WTC11 (cell line): Measurements from ENCODE around the gene TIMM17B. TPM values are rescaled to one million over a fixed set of nuclear protein-coding genes. Genes with fewer than 3 reads are reported as not detected.

ENCODE experiments used
- ATAC-seq: fragments of 200-7000 bp; cut with Tn5 transposase; 2 replicates; pipeline ENCODE4 v1.10.0; 2021; ENCODE audit warnings: mild to moderate bottlenecking, moderate library complexity
- CTCF ChIA-PET: fragments of 300-600 bp; sonication (Branson Sonifier 250); formaldehyde crosslinking; loops from one replicate; lab custom pipeline; 2021; ENCODE audit warnings: antibody characterized with exemption; lab: Charles Lee
- POLR2A ChIA-PET: fragments of 350-600 bp; sonication (Branson Sonifier 250); formaldehyde crosslinking; loops from one replicate; lab custom pipeline; 2021; ENCODE audit warnings: antibody characterized with exemption; lab: Charles Lee
- DNase-seq: peaks from one replicate; pipeline ENCODE4 v3.0.0; 2021; ENCODE audit warnings: low spot score
- H3K27ac Mint-ChIP-seq: 2 replicates; pipeline ENCODE4 v1.8.0; 2021; ENCODE audit warnings: mixed read lengths
- H3K27me3 Mint-ChIP-seq: 2 replicates; pipeline ENCODE4 v1.8.0; 2021; ENCODE audit warnings: low read depth, mild to moderate bottlenecking, moderate library complexity, mixed read lengths
- H3K36me3 Mint-ChIP-seq: 2 replicates; pipeline ENCODE4 v1.8.0; 2021; ENCODE audit warnings: mixed read lengths
- H3K4me1 Mint-ChIP-seq: 2 replicates; pipeline ENCODE4 v1.8.0; 2022; ENCODE audit warnings: mixed read lengths
- H3K4me3 Mint-ChIP-seq: 2 replicates; pipeline ENCODE4 v1.8.0; 2021; ENCODE audit warnings: mild to moderate bottlenecking, moderate library complexity, mixed read lengths
- H3K9me3 Mint-ChIP-seq: 2 replicates; pipeline ENCODE4 v1.8.0; 2021; ENCODE audit warnings: mixed read lengths
- CDX4 ChIP-seq: fragments of 250-450 bp; sonication (Bioruptor Pico); IDR thresholded peaks from 2 replicates; pipeline ENCODE4 v1.9.0; 2021; ENCODE audit warnings: moderate library complexity, mild to moderate bottlenecking, inconsistent platforms, borderline replicate concordance
- ELF4 ChIP-seq: sonication (generic); formaldehyde crosslinking; IDR thresholded peaks from 2 replicates; pipeline ENCODE4 v1.8.1; 2022; ENCODE audit warnings: low read depth, mild to moderate bottlenecking, moderate library complexity, missing genetic modification reagents
- ERG ChIP-seq: fragments of 250-450 bp; sonication (Bioruptor Pico); IDR thresholded peaks from 2 replicates; pipeline ENCODE4 v1.8.0; 2021; ENCODE audit warnings: mild to moderate bottlenecking
- FOXK1 ChIP-seq: sonication (generic); formaldehyde crosslinking; IDR thresholded peaks from 2 replicates; pipeline ENCODE4 v1.8.0; 2022; ENCODE audit warnings: mild to moderate bottlenecking, moderate library complexity, missing genetic modification reagents
- KAT7 ChIP-seq: sonication (generic); formaldehyde crosslinking; IDR thresholded peaks from 2 replicates; pipeline ENCODE4 v1.8.1; 2023; ENCODE audit warnings: missing genetic modification reagents, mild to moderate bottlenecking, borderline replicate concordance
- NR1H2 ChIP-seq: sonication (generic); formaldehyde crosslinking; IDR thresholded peaks from 2 replicates; pipeline ENCODE4 v1.9.0; 2021; ENCODE audit warnings: mild to moderate bottlenecking, moderate library complexity, missing genetic modification reagents
- OVOL2 ChIP-seq: fragments of 250-450 bp; sonication (Bioruptor Pico); IDR thresholded peaks from 2 replicates; pipeline ENCODE4 v1.9.0; 2021; ENCODE audit warnings: mild to moderate bottlenecking, borderline replicate concordance
- RELA ChIP-seq: sonication (generic); formaldehyde crosslinking; IDR thresholded peaks from 2 replicates; pipeline ENCODE4 v1.8.1; 2022; ENCODE audit warnings: missing genetic modification reagents, mild to moderate bottlenecking, borderline replicate concordance
- SP1 ChIP-seq: sonication (generic); formaldehyde crosslinking; conservative IDR thresholded peaks from 2 replicates; pipeline ENCODE4 v1.8.1; 2022; ENCODE audit warnings: missing genetic modification reagents
- TEAD1 ChIP-seq: sonication (generic); formaldehyde crosslinking; IDR thresholded peaks from 2 replicates; pipeline ENCODE4 v1.8.0; 2022; ENCODE audit warnings: mild to moderate bottlenecking, missing genetic modification reagents
- USF1 ChIP-seq: sonication (generic); formaldehyde crosslinking; IDR thresholded peaks from 2 replicates; pipeline ENCODE4 v1.8.0; 2022; ENCODE audit warnings: mild to moderate bottlenecking, missing genetic modification reagents
- ZNF232 ChIP-seq: sonication (generic); formaldehyde crosslinking; IDR thresholded peaks from 2 replicates; pipeline ENCODE4 v1.8.0; 2022; ENCODE audit warnings: mild to moderate bottlenecking, missing genetic modification reagents
- ZNF281 ChIP-seq: sonication (generic); formaldehyde crosslinking; IDR thresholded peaks from 2 replicates; pipeline ENCODE4 v1.8.0; 2023; ENCODE audit warnings: mild to moderate bottlenecking, missing genetic modification reagents
- total RNA-seq: library from RNA; stranded (reverse); gene quantifications from 3 replicates; pipeline ENCODE4 v1.2.3, GENCODE V29; 2021
- TF ChIP-seq, protein P1 (sequence below): sonication (generic); formaldehyde crosslinking; IDR thresholded peaks from 2 replicates; pipeline ENCODE4 v1.8.1; 2022; ENCODE audit warnings: low read depth, mild to moderate bottlenecking, moderate library complexity, missing genetic modification reagents, borderline replicate concordance
- TF ChIP-seq, protein P2 (sequence below): sonication (generic); formaldehyde crosslinking; IDR thresholded peaks from 2 replicates; pipeline ENCODE4 v1.8.0; 2022; ENCODE audit warnings: mild to moderate bottlenecking, missing genetic modification reagents

TIMM17B gene
- total RNA-seq, 1 experiment from 2014 or later, result 99.6 TPM

- TF ChIP-seq FOXK1 (CRISPR knock-in tag) (no peak), OVOL2 (no peak), CDX4 (CRISPR knock-in tag) (no peak), ELF4 (no peak), USF1 (CRISPR knock-in tag) (no peak), KAT7 (no peak), TEAD1 (CRISPR knock-in tag) (no peak)
- TF ChIP-seq, protein P1, sequence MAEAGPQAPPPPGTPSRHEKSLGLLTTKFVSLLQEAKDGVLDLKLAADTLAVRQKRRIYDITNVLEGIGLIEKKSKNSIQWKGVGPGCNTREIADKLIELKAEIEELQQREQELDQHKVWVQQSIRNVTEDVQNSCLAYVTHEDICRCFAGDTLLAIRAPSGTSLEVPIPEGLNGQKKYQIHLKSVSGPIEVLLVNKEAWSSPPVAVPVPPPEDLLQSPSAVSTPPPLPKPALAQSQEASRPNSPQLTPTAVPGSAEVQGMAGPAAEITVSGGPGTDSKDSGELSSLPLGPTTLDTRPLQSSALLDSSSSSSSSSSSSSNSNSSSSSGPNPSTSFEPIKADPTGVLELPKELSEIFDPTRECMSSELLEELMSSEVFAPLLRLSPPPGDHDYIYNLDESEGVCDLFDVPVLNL, result no peak
Observed at GRCh38 chrX:48933757-48934156, 36.2 kb upstream of the TIMM17B start (continued).

DNA sequence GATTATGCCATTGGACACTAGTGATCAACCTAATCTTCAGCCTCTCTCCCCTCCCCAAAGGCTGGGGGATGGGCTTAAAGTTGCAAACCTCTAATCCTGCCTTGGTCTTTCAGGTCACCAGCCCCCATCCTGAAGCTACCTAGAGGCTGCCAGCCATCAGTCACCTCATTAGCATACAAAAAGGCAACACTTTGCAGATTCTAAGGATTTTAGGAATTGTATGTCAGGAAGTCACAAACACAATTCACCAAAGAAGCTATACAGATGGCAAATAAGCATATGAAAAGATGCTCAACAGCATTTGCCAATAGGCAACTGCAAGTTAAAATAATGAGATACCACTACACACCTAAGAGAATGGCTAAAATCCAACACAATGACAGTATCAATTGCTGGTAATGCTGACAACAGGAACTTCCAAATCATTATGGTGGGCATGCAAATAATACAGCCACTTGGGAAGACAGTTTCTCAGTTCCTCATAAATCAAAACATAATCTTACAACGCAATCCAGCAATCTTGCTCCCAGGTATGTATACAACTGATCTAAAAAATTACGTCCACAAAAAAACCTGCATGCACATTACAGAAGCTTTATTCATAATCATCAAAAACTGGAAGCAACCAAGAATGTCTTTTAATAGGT is 30.3 kb upstream of the TIMM17B start:
- Mint-ChIP-seq H3K9me3 (no peaks in the 10 kb centered on the region; the same call in 1 of the 2 replicates), H3K27ac (peak overlapping the region; percentile 100), H3K36me3 (peaks cover 35% of the 10 kb centered on the region), H3K4me3 (peak overlapping the region; percentile 66), H3K27me3 (no peaks in the 10 kb centered on the region), H3K4me1 (peaks cover 43% of the 10 kb centered on the region)
- CTCF ChIA-PET, result interaction anchor here (1.1 to 1.5 kb wide), 3 partner anchors 10 to 126 kb away, joined by 5 to 21 read pairs (median 6); partner anchors contain the start of genes HDAC6 and SLC35A2
- ATAC-seq (peak; percentile 88), DNase-seq (peak; percentile 52)
- POLR2A ChIA-PET, result interaction anchor here (0.6 to 2.0 kb wide), 3 partner anchors 16 to 31 kb away, joined by 3 to 11 read pairs (median 4); partner anchors contain the start of genes PQBP1, SLC35A2 and TIMM17B
- 0 out of 2 replicates have a peak, but pooled peaks have one; percentile 60 for TF ChIP-seq ZNF281 (CRISPR knock-in tag)
- no peak for TF ChIP-seq RELA (CRISPR knock-in tag)
- no peak for TF ChIP-seq ERG (CRISPR knock-in tag)
- TF ChIP-seq SP1 (CRISPR knock-in tag), result peak; percentile 17; the same call in 1 of the 2 replicates
- TF ChIP-seq ZNF232 (CRISPR knock-in tag), result no peak

- peak overlapping the region; percentile 66 for H3K4me3 Mint-ChIP-seq
- POLR2A ChIA-PET, result interaction anchor here (0.6 to 2.0 kb wide), 3 partner anchors 15 to 32 kb away, joined by 3 to 11 read pairs (median 4); partner anchors contain the start of genes PQBP1, SLC35A2 and TIMM17B
- no peaks in the 10 kb centered on the region for H3K9me3 Mint-ChIP-seq
- TF ChIP-seq, protein P2, sequence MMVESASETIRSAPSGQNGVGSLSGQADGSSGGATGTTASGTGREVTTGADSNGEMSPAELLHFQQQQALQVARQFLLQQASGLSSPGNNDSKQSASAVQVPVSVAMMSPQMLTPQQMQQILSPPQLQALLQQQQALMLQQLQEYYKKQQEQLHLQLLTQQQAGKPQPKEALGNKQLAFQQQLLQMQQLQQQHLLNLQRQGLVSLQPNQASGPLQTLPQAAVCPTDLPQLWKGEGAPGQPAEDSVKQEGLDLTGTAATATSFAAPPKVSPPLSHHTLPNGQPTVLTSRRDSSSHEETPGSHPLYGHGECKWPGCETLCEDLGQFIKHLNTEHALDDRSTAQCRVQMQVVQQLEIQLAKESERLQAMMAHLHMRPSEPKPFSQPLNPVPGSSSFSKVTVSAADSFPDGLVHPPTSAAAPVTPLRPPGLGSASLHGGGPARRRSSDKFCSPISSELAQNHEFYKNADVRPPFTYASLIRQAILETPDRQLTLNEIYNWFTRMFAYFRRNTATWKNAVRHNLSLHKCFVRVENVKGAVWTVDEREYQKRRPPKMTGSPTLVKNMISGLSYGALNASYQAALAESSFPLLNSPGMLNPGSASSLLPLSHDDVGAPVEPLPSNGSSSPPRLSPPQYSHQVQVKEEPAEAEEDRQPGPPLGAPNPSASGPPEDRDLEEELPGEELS (CRISPR knock-in tag), result peak; percentile 53; the same call in 1 of the 2 replicates
- TF ChIP-seq NR1H2, result no peak
- peak; percentile 75 for ATAC-seq
- H3K27me3 Mint-ChIP-seq, result no peaks in the 10 kb centered on the region
- H3K4me1 Mint-ChIP-seq, result peaks cover 43% of the 10 kb centered on the region
- peaks cover 36% of the 10 kb centered on the region for H3K36me3 Mint-ChIP-seq
- peak overlapping the region; percentile 100 for H3K27ac Mint-ChIP-seq
- DNase-seq, result peak; percentile 54
- CTCF ChIA-PET, result interaction anchor here (1.4 to 1.5 kb wide), 2 partner anchors 10 to 15 kb away, joined by 6 to 21 read pairs; partner anchors contain the start of gene SLC35A2
Observed at GRCh38 chrX:48927123-48927522, 29.6 kb upstream of the TIMM17B start.
